NCI-H2196 treated with DMSO at 0.1 percent for 48 hours (cell line): ENCODE data around the gene TM7SF2.

Experiments
- DNase-seq: peaks from one replicate; lab custom pipeline; 2025; ENCODE audit not compliant: unreplicated experiment; lab: John Stamatoyannopoulos, UW

The TM7SF2 gene

GRCh38 chr11:65111744-65112545 is at the start of gene TM7SF2:
TSS of gene TM7SF2 (plus strand) at chr11:65111872. CDS start at chr11:65112016, 144 bp downstream.
- DNase-seq = peak; percentile 93

- no peak for DNase-seq
Observed at GRCh38 chr11:65063532-65063931, 48.1 kb upstream of the TM7SF2 start.

- no peak for DNase-seq
Observed at GRCh38 chr11:65064847-65065240, 46.8 kb upstream of the TM7SF2 start.

GRCh38 chr11:65065851-65066250 is 45.8 kb upstream of the TM7SF2 start:
- no peak for DNase-seq

GRCh38 chr11:65066315-65066714 is 45.4 kb upstream of the TM7SF2 start:
- DNase-seq = no peak

- no peak for DNase-seq
Observed at GRCh38 chr11:65066805-65067291, 44.8 kb upstream of the TM7SF2 start.

GRCh38 chr11:65067446-65067845 is 44.2 kb upstream of the TM7SF2 start:
- DNase-seq = no peak

- DNase-seq = no peak
Observed at GRCh38 chr11:65069217-65069616, 42.5 kb upstream of the TM7SF2 start.

GRCh38 chr11:65071907-65072630 is 39.6 kb upstream of the TM7SF2 start:
- DNase-seq = no peak

GRCh38 chr11:65072631-65072966 is 39.1 kb upstream of the TM7SF2 start:
- no peak for DNase-seq

- DNase-seq = no peak
Observed at GRCh38 chr11:65077451-65077850, 34.2 kb upstream of the TM7SF2 start.

GRCh38 chr11:65078151-65078550 is 33.5 kb upstream of the TM7SF2 start:
- DNase-seq = no peak

- DNase-seq = no peak
Observed at GRCh38 chr11:65078786-65079342, 32.8 kb upstream of the TM7SF2 start.

GRCh38 chr11:65083134-65083833 is 28.4 kb upstream of the TM7SF2 start:
- no peak for DNase-seq

- DNase-seq = peak; percentile 93
Observed at GRCh38 chr11:65083834-65084597, 27.7 kb upstream of the TM7SF2 start, which contains the start of the genes CDCA5 and ZFPL1. TSS of gene CDCA5 (minus strand) at chr11:65084040. CDS start at chr11:65083978, 62 bp downstream. TSS of gene ZFPL1 (plus strand) at chr11:65084222. CDS start at chr11:65084699, 477 bp downstream.

GRCh38 chr11:65084598-65085375 is 26.9 kb upstream of the TM7SF2 start:
- no peak for DNase-seq

GRCh38 chr11:65085446-65085845 is 26.2 kb upstream of the TM7SF2 start:
- DNase-seq = no peak

GRCh38 chr11:65086809-65087208 is 24.9 kb upstream of the TM7SF2 start:
- DNase-seq = no peak

- no peak for DNase-seq
Observed at GRCh38 chr11:65087216-65087615, 24.5 kb upstream of the TM7SF2 start.

- no peak for DNase-seq
Observed at GRCh38 chr11:65087827-65088226, 23.8 kb upstream of the TM7SF2 start.
